Type B pancreatic cell (in vitro differentiated cells): ENCODE results near the gene TTC12. TPM values are rescaled to one million over a fixed set of nuclear protein-coding genes. Genes with fewer than 3 reads are reported as not detected.
A peak's percentile ranks its signal among the peaks of the same experiment; 100 is the strongest.

Source experiments
- DNase-seq: peaks from one replicate; pipeline ENCODE4 v3.0.0; 2021; ENCODE audit warnings: mixed read lengths; ENCODE audit not compliant: unreplicated experiment; ENCODE audit errors: extremely low spot score
- H3K27ac Mint-ChIP-seq: 2 replicates; pipeline ENCODE4 v1.8.0; 2021; ENCODE audit warnings: mild to moderate bottlenecking, mixed read lengths
- H3K27me3 Mint-ChIP-seq: 2 replicates; pipeline ENCODE4 v1.8.0; 2021; ENCODE audit warnings: mixed read lengths
- H3K36me3 Mint-ChIP-seq: 2 replicates; pipeline ENCODE4 v1.8.0; 2021; ENCODE audit warnings: mixed read lengths
- H3K4me1 Mint-ChIP-seq: one replicate; pipeline ENCODE4 v1.8.0; 2021; ENCODE audit warnings: mixed read lengths; ENCODE audit not compliant: unreplicated experiment
- H3K4me3 Mint-ChIP-seq: 2 replicates; pipeline ENCODE4 v1.8.0; 2021; ENCODE audit warnings: mild to moderate bottlenecking, mixed read lengths
- H3K9me3 Mint-ChIP-seq: 2 replicates; pipeline ENCODE4 v1.8.0; 2021; ENCODE audit warnings: mixed read lengths
- CTCF ChIP-seq: fragments of 200-600 bp; sonication (generic); conservative IDR thresholded peaks from 2 replicates; pipeline ENCODE4 v1.5.0; 2021; ENCODE audit warnings: antibody characterized with exemption, mild to moderate bottlenecking
- total RNA-seq: library from RNA; stranded (reverse); gene quantifications from 2 replicates; pipeline ENCODE4 v1.2.1, GENCODE V29; 2021; ENCODE audit warnings: low replicate concordance

TTC12 gene
- total RNA-seq, 1 donor from 2014 or later: 27.6 TPM

GRCh38 chr11:113385749-113386148, 71.4 kb downstream of the TTC12 start:
- H3K4me3 Mint-ChIP-seq: no peak overlapping the region
- H3K27ac Mint-ChIP-seq: no peak overlapping the region
- TF ChIP-seq CTCF: no peak
- peaks cover 5% of the 10 kb centered on the region for H3K27me3 Mint-ChIP-seq
- no peaks in the 10 kb centered on the region for H3K36me3 Mint-ChIP-seq
- no peaks in the 10 kb centered on the region for H3K4me1 Mint-ChIP-seq
- H3K9me3 Mint-ChIP-seq: no peaks in the 10 kb centered on the region
- no peak for DNase-seq

- Mint-ChIP-seq H3K4me1 (no peaks in the 10 kb centered on the region), H3K4me3 (peak overlapping the region; percentile 9), H3K36me3 (no peaks in the 10 kb centered on the region), H3K27ac (no peak overlapping the region), H3K27me3 (peaks cover 5% of the 10 kb centered on the region), H3K9me3 (no peaks in the 10 kb centered on the region)
- DNase-seq: no peak
- no peak for TF ChIP-seq CTCF
Measured at GRCh38 chr11:113386866-113387265, 72.5 kb downstream of the TTC12 start.

- H3K27ac Mint-ChIP-seq: no peak within 1 kb of the TSS
- no peaks in the 10 kb centered on the region for H3K36me3 Mint-ChIP-seq
- peaks cover 8% of the 10 kb centered on the region for H3K27me3 Mint-ChIP-seq
- peak within 1 kb of the TSS; percentile 9 for H3K4me3 Mint-ChIP-seq
- peak; percentile 61 for TF ChIP-seq CTCF
- no peaks in the 10 kb centered on the region for H3K9me3 Mint-ChIP-seq
- DNase-seq: no peak
- H3K4me1 Mint-ChIP-seq: no peaks in the 10 kb centered on the region
Measured at GRCh38 chr11:113387605-113388211, 73.3 kb downstream of the TTC12 start, which contains the start of gene ANKK1. TSS of gene ANKK1 (plus strand) at chr11:113387779. CDS start at chr11:113387885, 106 bp downstream.

GRCh38 chr11:113389272-113389671, 74.9 kb downstream of the TTC12 start:
- H3K4me1 Mint-ChIP-seq: no peaks in the 10 kb centered on the region

GRCh38 chr11:113392236-113392921, 78.0 kb downstream of the TTC12 start:
- H3K36me3 Mint-ChIP-seq: no peaks in the 10 kb centered on the region
- DNase-seq: no peak
- H3K9me3 Mint-ChIP-seq: no peaks in the 10 kb centered on the region
- no peak for TF ChIP-seq CTCF
- no peaks in the 10 kb centered on the region for H3K4me1 Mint-ChIP-seq
- peaks cover 7% of the 10 kb centered on the region for H3K27me3 Mint-ChIP-seq
- H3K4me3 Mint-ChIP-seq: no peak overlapping the region
- no peak overlapping the region for H3K27ac Mint-ChIP-seq

More at GRCh38 chr11:113389272-113389671, 74.9 kb downstream of the TTC12 start:
- Mint-ChIP-seq H3K27ac (no peak overlapping the region), H3K4me3 (no peak overlapping the region), H3K27me3 (peaks cover 12% of the 10 kb centered on the region), H3K9me3 (no peaks in the 10 kb centered on the region), H3K36me3 (no peaks in the 10 kb centered on the region)
- no peak for TF ChIP-seq CTCF
- DNase-seq: no peak
